Loucy (cell line): ENCODE results near the gene GPER1.

ENCODE experiments used
- EZH2phosphoT487 ChIP-seq: fragments of 200-600 bp; IDR thresholded peaks from 2 replicates; pipeline ENCODE4 v1.6.1; 2018; ENCODE audit warnings: antibody characterized with exemption, mild to moderate bottlenecking, moderate library complexity, borderline replicate concordance
- TF ChIP-seq, protein P1 (sequence below): fragments of 200-600 bp; sonication (generic); conservative IDR thresholded peaks from 2 replicates; pipeline ENCODE4 v1.5.1; 2014; ENCODE audit warnings: mild to moderate bottlenecking, antibody characterized with exemption, low read length

DNA sequence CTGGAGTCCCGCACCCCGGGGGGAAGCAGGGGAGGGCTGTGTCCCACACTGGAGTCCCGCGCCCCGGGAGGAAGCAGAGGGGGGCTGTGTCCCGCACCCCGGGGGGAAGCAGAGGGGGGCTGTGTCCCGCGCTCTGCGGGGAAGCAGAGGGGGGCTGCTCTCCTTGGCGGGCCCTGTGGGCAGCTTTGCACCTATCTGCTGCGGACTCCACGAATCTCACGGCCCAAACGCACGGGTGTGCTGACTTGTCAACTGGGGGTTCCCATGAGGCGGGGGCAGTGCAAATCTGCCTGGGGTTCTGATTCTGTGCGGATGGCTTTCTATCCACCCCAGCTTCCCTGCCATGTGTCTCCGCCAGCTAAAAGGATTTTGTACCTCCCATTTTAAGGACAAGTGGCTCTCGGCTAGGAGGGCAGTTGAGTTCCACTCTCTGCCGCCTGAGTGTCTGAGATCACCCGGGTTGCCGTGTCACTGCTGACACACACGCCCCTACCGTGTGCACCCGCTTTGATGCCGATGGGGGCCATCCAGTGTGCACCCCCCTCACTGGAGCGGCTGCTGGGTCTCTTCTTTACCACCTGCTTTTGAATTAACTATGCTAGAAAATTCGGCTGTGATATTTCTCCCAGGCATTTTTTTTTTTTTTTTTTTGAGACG, 20.5 kb downstream of the GPER1 start:
- TF ChIP-seq, protein P1, sequence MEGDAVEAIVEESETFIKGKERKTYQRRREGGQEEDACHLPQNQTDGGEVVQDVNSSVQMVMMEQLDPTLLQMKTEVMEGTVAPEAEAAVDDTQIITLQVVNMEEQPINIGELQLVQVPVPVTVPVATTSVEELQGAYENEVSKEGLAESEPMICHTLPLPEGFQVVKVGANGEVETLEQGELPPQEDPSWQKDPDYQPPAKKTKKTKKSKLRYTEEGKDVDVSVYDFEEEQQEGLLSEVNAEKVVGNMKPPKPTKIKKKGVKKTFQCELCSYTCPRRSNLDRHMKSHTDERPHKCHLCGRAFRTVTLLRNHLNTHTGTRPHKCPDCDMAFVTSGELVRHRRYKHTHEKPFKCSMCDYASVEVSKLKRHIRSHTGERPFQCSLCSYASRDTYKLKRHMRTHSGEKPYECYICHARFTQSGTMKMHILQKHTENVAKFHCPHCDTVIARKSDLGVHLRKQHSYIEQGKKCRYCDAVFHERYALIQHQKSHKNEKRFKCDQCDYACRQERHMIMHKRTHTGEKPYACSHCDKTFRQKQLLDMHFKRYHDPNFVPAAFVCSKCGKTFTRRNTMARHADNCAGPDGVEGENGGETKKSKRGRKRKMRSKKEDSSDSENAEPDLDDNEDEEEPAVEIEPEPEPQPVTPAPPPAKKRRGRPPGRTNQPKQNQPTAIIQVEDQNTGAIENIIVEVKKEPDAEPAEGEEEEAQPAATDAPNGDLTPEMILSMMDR, result no peak
- no peak for TF ChIP-seq EZH2phosphoT487
